Erythroblast (primary cell): ENCODE measurements around the gene NEK8.

Source experiments
- GATA1 ChIP-seq: IDR thresholded peaks from 2 replicates; pipeline ENCODE4 v1.6.1; 2011; ENCODE audit warnings: low read depth, mild to moderate bottlenecking, control low read depth, low read length, moderate library complexity
- POLR2A ChIP-seq: IDR thresholded peaks from 2 replicates; pipeline ENCODE4 v1.6.1; 2011; ENCODE audit warnings: mild to moderate bottlenecking, low read length

GRCh38 chr17:28750178-28751047 is 21.8 kb downstream of the NEK8 start:
- TF ChIP-seq POLR2A (no peak), GATA1 (no peak)
